ENCODE measurements around the gene CDK6. TPM values are rescaled to one million over a fixed set of nuclear protein-coding genes. Genes with fewer than 3 reads are reported as not detected.

The CDK6 gene
- total RNA-seq, 1 experiment from 2014 or later, result 30.7 TPM

- Histone ChIP-seq H3K27me3 (no peaks in the 10 kb centered on the region), H3K9me3 (peaks cover 21% of the 10 kb centered on the region), H3K36me3 (peaks cover 30% of the 10 kb centered on the region), H3K4me3 (no peak overlapping the region)
- DNase-seq, result no peak
Observed at GRCh38 chr7:92788559-92789183, 47.7 kb downstream of the CDK6 start.

- no peak for DNase-seq
- Histone ChIP-seq H3K27me3 (no peaks in the 10 kb centered on the region), H3K4me3 (no peak overlapping the region), H3K9me3 (peaks cover 19% of the 10 kb centered on the region), H3K36me3 (peaks cover 25% of the 10 kb centered on the region)
Observed at GRCh38 chr7:92785923-92786322, 50.5 kb downstream of the CDK6 start.

- Histone ChIP-seq H3K4me3 (no peak overlapping the region), H3K27me3 (no peaks in the 10 kb centered on the region), H3K9me3 (peaks cover 16% of the 10 kb centered on the region), H3K36me3 (peaks cover 17% of the 10 kb centered on the region)
- no peak for DNase-seq
Observed at GRCh38 chr7:92784935-92785334, 51.4 kb downstream of the CDK6 start.

- H3K36me3 ChIP-seq, result peaks cover 10% of the 10 kb centered on the region
- H3K27me3 ChIP-seq, result no peaks in the 10 kb centered on the region
- H3K9me3 ChIP-seq, result peaks cover 11% of the 10 kb centered on the region
- no peak for DNase-seq
- H3K4me3 ChIP-seq, result no peak overlapping the region
Observed at GRCh38 chr7:92783260-92784201, 52.8 kb downstream of the CDK6 start.

GRCh38 chr7:92782855-92783254, 53.5 kb downstream of the CDK6 start:
- H3K27me3 ChIP-seq, result no peaks in the 10 kb centered on the region
- H3K9me3 ChIP-seq, result peaks cover 4% of the 10 kb centered on the region
- no peak for DNase-seq
- H3K4me3 ChIP-seq, result no peak overlapping the region
- H3K36me3 ChIP-seq, result peaks cover 7% of the 10 kb centered on the region

- peak; percentile 13 for DNase-seq
- Histone ChIP-seq H3K27me3 (no peaks in the 10 kb centered on the region), H3K9me3 (peaks cover under 1% of the 10 kb centered on the region; the same call in 1 of the 2 replicates), H3K4me3 (no peak overlapping the region), H3K36me3 (peaks cover 11% of the 10 kb centered on the region)
Observed at GRCh38 chr7:92782236-92782635, 54.1 kb downstream of the CDK6 start.

GRCh38 chr7:92781117-92781720, 55.2 kb downstream of the CDK6 start:
- H3K36me3 ChIP-seq, result peaks cover 16% of the 10 kb centered on the region

GRCh38 chr7:92778972-92779371, 57.4 kb downstream of the CDK6 start:
- H3K4me3 ChIP-seq, result no peak overlapping the region
- H3K36me3 ChIP-seq, result peaks cover 21% of the 10 kb centered on the region
- peak; percentile 23 for DNase-seq
- no peaks in the 10 kb centered on the region; the same call in 1 of the 2 replicates for H3K9me3 ChIP-seq
- H3K27me3 ChIP-seq, result no peaks in the 10 kb centered on the region

More at GRCh38 chr7:92781117-92781720, 55.2 kb downstream of the CDK6 start:
- no peaks in the 10 kb centered on the region for H3K27me3 ChIP-seq
- no peak for DNase-seq
- H3K9me3 ChIP-seq, result no peaks in the 10 kb centered on the region; the same call in 1 of the 2 replicates
- no peak overlapping the region for H3K4me3 ChIP-seq

GRCh38 chr7:92777993-92778392, 58.4 kb downstream of the CDK6 start:
- Histone ChIP-seq H3K27me3 (no peaks in the 10 kb centered on the region), H3K9me3 (no peaks in the 10 kb centered on the region; the same call in 1 of the 2 replicates), H3K36me3 (peaks cover 23% of the 10 kb centered on the region), H3K4me3 (no peak overlapping the region)
- no peak for DNase-seq

GRCh38 chr7:92773808-92774207, 62.6 kb downstream of the CDK6 start:
- Histone ChIP-seq H3K9me3 (no peaks in the 10 kb centered on the region; the same call in 1 of the 2 replicates), H3K4me3 (no peak overlapping the region), H3K36me3 (peaks cover 24% of the 10 kb centered on the region), H3K27me3 (no peaks in the 10 kb centered on the region)
- no peak for DNase-seq

GRCh38 chr7:92769844-92770243, 66.5 kb downstream of the CDK6 start:
- Histone ChIP-seq H3K36me3 (peaks cover 21% of the 10 kb centered on the region), H3K4me3 (no peak overlapping the region), H3K9me3 (no peaks in the 10 kb centered on the region), H3K27me3 (no peaks in the 10 kb centered on the region)
- DNase-seq, result no peak

GRCh38 chr7:92769394-92769699, 67.0 kb downstream of the CDK6 start:
- no peak overlapping the region for H3K4me3 ChIP-seq
- H3K27me3 ChIP-seq, result no peaks in the 10 kb centered on the region
- H3K9me3 ChIP-seq, result no peaks in the 10 kb centered on the region
- H3K36me3 ChIP-seq, result peaks cover 21% of the 10 kb centered on the region
- no peak for DNase-seq

GRCh38 chr7:92768501-92769393, 67.6 kb downstream of the CDK6 start:
- peaks cover 22% of the 10 kb centered on the region for H3K36me3 ChIP-seq
- DNase-seq, result peak; percentile 5
- no peaks in the 10 kb centered on the region for H3K9me3 ChIP-seq

GRCh38 chr7:92767437-92767836, 68.9 kb downstream of the CDK6 start:
- DNase-seq, result peak; percentile 22
- H3K36me3 ChIP-seq, result peaks cover 14% of the 10 kb centered on the region
- H3K4me3 ChIP-seq, result no peak overlapping the region
- H3K9me3 ChIP-seq, result no peaks in the 10 kb centered on the region
- H3K27me3 ChIP-seq, result no peaks in the 10 kb centered on the region

More at GRCh38 chr7:92768501-92769393, 67.6 kb downstream of the CDK6 start:
- Histone ChIP-seq H3K4me3 (no peak overlapping the region), H3K27me3 (no peaks in the 10 kb centered on the region)

- no peak for DNase-seq
- no peaks in the 10 kb centered on the region for H3K27me3 ChIP-seq
- H3K36me3 ChIP-seq, result peaks cover 16% of the 10 kb centered on the region
- H3K4me3 ChIP-seq, result no peak overlapping the region
- no peaks in the 10 kb centered on the region for H3K9me3 ChIP-seq
Observed at GRCh38 chr7:92766461-92767003, 69.8 kb downstream of the CDK6 start.

- DNase-seq, result peak; percentile 58
- no peak overlapping the region for H3K4me3 ChIP-seq
Observed at GRCh38 chr7:92765725-92766124, 70.6 kb downstream of the CDK6 start.

More at GRCh38 chr7:92765725-92766124, 70.6 kb downstream of the CDK6 start:
- H3K9me3 ChIP-seq, result no peaks in the 10 kb centered on the region
- H3K27me3 ChIP-seq, result no peaks in the 10 kb centered on the region
- H3K36me3 ChIP-seq, result peaks cover 19% of the 10 kb centered on the region

All from MG63 (cell line).